OCI-LY7 (cell line): ENCODE measurements around the gene BCL11A.

Experiments used
- CTCF ChIP-seq: fragments of 200-600 bp; sonication (generic); conservative IDR thresholded peaks from 2 replicates; pipeline ENCODE4 v1.5.1; 2014; ENCODE audit warnings: mild to moderate bottlenecking, antibody characterized with exemption, low read length, moderate library complexity, mixed read lengths
- EZH2phosphoT487 ChIP-seq: fragments of 200-600 bp; sonication (generic); IDR thresholded peaks from 2 replicates; pipeline ENCODE4 v1.6.1; 2018; ENCODE audit warnings: low read depth, borderline replicate concordance, mild to moderate bottlenecking, mixed run types, antibody characterized with exemption, low read length, moderate library complexity, mixed read lengths

- TF ChIP-seq CTCF: no peak
- no peak for TF ChIP-seq EZH2phosphoT487
These were observed 52.6 kb downstream of the BCL11A start for GRCh38 chr2:60500861-60501260.
